NCI-H2107 (cell line): ENCODE measurements around the gene IGFBP7.
"Not testable (repeated sequence)": the region's sequence is repeated elsewhere in the genome, so short reads cannot be mapped to it uniquely, and the experiment has no call there.

Experiments used
- DNase-seq: peaks from one replicate; lab custom pipeline; 2025; lab: John Stamatoyannopoulos, UW

Gene IGFBP7

DNA sequence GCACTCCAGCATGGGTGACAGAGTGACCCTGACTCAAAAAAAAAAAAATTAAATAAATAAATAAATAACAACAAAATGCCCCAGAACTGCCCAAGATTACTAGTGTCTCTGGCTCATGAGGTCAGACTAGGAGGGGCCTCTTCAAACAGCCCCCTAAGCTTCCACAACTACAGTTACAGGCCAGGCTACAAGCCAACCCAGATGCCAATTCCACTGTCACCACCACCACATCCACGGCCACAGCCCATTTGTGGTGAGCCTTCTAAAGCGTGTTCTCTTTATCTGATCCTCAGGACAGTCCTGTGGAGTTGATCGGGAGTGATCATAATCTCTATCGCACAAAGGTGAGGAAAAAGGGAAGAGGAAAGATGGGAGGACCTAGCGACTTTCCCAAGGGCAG, 36.6 kb downstream of the IGFBP7 start:
- DNase-seq, result no peak

DNA sequence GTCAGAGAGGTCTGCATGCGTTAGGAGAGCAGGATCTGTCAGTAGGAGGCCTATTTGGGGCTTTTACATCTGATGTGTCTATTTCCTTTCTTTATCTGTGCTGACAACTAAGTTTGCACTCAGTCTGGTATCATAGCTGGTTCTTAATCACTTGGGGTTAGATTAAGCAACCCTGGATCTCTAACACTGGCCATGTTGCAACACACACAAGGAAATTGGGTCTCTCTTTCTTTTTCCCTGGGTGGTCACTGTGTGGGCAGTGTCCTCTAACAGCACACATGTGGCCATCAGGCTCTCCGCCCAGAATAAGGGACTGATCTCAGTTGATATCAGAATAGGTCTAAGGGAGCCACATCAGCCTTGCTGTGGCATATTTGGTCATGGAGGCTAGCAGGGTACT, 38.9 kb downstream of the IGFBP7 start:
- DNase-seq, result no peak

- DNase-seq, result no peak
Observed at GRCh38 chr4:57070461-57070860, 39.7 kb downstream of the IGFBP7 start.

DNA sequence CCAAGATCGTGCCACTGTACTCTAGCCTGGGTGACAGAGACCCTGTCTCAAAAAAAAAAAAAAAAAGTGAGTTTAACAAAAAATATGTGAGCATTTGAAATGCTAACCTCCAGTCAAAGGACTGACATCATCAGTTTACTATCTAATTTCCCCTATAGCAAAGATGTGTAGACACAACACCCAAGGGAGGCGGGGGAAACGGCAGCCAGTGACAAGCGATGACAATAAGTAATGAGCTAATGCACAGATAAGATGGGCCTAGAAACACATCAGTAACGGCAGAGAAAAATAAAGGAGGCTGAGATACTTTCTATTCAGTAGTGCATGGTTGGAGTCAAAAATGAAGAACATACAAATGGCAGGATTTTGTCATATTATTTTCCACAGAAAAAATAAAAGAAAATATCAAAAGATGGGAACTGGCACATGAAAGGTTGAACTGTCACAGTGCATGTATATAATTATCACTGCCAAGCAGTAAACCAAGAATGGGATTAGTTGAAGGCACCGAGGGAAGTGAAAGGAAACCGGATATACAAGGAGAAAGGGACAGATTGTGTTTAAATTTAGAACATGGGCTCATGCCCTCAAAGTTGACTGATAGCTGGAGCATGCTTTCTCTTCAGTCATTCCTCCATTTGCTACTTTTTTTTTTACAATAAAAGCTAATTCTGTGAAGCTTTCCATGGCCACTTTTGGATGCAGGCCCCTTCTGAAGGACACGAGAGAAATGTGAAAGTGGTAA, 41.8 kb downstream of the IGFBP7 start:
- DNase-seq, result no peak

- DNase-seq, result no peak
Observed at GRCh38 chr4:57065730-57066482, 44.3 kb downstream of the IGFBP7 start.

DNA sequence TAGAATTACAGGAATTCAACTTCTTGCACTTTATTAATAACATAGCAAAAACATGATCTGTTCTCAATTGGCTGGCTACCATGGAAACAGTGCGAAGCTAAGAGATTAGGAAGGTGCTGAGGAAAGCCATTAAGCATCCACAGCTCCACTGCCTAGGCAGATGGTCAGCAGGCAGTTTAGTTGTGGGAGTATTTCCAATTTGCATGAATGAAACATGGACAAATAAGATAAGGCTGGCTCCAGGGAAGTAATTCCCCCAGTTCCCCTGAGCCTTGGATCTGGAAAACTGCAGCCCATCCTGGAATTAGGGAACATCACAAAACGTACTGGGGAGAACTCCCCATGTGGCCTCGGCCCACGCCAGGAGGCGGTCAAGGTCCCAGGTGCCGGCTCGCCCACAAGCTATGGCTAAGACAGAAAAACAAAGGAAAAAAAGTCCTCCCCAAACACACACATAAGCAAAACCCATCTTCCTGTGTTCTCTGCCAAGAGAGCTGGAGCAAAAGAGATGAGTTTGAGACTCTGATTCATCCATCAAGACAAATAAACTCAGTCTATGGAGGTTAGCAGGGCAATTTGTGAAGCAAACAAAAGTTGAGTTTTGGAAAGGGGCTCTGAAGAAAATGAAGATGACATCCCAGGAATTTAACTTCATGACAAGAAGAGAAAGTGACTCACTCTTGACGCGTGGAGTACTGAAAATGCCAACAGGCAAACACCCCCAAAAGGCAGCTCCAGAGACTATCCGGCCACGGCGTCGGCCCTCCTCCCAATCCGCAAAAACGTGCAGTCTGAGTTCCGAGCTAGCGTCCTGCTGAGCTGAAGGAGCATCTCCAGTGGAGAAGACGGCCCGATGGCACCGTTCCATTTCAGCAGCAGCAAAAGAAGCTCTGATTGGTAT, 45.1 kb downstream of the IGFBP7 start:
- no peak for DNase-seq

GRCh38 chr4:57064120-57064519, 46.1 kb downstream of the IGFBP7 start:
- DNase-seq, result no peak

- DNase-seq, result no peak
Observed at GRCh38 chr4:57063518-57063917, 46.7 kb downstream of the IGFBP7 start.

DNA sequence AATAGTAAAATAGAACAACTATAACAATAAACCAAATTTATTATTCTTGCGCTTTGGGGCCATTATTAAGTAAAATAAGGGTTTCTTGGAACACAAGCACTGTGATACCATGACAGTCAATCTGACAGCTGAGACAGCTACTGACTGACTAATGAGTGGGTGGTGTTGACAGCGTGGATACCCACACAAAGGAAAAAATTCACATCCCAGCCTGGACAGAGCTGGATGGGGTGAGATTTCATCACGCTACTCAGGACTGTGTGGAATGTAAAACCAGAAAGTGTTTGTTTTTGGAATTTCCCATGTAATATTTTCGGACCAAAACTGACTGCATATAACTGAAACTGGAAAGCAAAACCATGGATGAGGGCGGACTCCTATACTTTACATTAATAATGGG, 48.8 kb downstream of the IGFBP7 start:
- DNase-seq, result no peak

- not testable (repeated sequence) for DNase-seq
Observed at GRCh38 chr4:57060717-57061067, 49.5 kb downstream of the IGFBP7 start.

DNA sequence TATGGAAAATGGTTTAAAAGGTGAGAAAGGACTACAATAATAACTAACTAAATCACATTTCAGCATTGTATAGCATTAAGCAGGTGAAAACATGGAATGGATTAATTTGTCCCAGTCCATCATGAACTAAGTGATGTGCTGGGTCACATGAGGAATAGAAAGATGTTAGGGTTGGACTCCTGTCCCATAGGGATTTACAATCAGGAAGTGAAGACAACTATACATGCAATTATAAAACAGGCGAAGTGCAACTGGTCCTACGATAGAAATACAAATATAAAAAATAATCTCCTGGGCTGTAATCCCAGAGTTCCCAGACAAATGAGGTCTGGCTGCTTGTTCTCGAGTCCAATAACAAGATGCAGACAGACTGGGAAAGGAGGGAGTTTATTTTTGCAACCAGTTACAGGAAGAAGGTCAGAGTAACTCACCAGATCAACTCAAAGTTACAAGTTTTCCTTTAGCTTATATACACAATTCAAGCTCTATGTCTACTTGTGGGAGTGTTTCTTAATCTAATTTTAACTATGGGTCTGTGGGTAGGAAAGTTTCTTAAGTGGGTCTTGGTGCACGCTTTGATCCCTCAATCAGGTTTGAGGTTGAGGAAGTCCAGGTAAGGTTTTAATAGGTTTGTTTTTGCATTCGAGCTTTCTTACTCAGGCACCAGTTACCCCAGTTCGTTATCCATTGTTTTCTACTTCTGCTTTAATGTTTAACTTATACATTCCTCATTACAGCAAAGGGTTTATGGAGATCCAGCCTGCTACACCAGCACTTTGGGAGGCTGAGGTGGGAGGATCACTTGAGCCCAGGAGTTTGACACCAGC, 50.1 kb downstream of the IGFBP7 start:
- DNase-seq, result no peak

GRCh38 chr4:57055886-57056285, 54.3 kb downstream of the IGFBP7 start:
- DNase-seq, result no peak

DNA sequence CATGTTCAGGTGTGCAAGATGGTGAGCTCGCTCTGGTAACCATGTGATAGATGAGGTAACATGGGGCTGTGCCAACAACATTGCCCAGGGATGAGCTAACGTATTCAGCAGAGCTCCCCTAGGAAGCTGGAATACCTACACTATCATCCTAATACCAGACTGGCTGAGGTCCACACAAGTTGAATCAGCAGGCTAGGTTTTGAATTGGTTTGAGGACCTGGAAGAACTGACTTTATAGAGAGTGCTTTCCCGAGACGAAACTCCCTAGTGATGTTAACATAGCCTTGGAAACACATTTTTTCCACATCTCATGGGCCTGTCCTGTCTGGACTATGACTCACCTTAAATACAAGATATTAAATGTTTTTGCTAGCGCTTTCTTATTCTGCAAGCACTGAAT, 56.7 kb downstream of the IGFBP7 start:
- no peak for DNase-seq

- DNase-seq, result no peak
Observed at GRCh38 chr4:57051524-57051923, 58.7 kb downstream of the IGFBP7 start.

DNA sequence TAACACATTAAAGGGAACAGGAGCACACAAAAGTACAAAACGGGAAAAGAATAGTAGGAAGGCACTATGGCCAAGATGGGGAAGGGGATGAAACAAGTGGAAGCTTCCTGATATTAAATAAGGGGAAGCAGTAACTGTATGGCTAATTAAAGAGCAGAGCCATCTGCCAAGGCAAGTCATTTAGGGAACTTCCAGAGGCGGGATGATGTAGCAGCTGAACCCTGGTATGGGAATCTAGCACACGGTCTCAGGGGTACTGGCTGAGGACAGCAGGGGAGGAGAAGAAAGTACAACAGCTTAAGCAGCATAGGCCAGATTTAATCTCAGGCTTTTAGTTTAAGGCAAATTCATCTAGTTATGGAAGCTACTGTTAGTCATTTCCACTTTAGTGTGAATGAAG, 59.1 kb downstream of the IGFBP7 start:
- DNase-seq, result no peak

DNA sequence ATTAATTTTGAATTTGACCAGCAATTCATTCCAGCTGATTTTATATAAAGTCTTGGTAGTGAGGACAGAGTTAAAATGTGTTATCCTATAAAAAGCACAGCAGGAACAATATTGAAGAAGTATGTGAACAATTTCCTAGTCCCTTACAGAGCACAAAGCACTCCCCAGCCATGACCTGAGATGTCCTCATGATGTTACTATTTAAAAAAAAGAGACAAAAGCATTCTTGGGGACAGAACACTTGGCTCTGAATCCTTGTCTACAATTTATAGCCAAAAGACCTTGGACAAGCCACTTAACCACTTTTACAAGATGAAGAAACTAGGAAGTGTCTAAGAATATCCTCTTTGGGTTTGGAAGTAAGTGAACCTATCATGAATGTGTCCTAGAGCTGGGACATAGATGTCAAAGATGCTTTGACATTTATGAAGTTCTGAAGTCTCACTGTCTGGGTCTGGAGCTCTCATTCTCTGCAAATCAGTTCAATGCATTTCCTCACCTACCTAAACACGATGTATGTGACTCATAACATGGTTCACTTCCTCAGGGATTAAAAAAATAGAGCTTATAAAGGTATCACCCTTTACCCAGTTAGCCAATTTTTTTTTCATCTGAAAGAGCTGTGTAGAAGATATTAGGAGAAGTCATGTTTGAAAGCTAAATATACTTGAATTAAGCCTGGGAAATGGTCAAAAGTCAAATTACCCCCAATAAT, 61.4 kb downstream of the IGFBP7 start:
- DNase-seq, result no peak

GRCh38 chr4:57047046-57047445, 63.1 kb downstream of the IGFBP7 start:
- DNase-seq, result not testable (repeated sequence)

DNA sequence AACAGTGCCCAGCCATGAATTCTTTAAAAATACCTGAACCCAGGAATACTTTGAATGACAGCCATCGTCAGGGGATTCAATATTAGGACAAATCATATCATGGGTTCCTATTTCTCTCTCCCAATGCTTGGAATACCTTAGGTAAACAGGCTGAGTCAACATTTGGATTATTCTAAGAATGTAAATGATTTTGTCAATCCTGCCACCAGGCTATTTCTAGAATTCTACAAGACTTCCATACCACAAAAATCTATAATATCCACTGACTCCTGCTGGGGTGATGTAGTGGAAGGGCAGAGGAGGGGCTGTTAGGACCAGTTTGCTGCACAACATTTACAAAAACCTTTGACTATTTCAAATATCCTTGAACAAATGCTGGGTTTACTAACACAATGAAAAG, 65.2 kb downstream of the IGFBP7 start:
- DNase-seq, result no peak

- DNase-seq, result no peak
Observed at GRCh38 chr4:57044279-57044678, 65.9 kb downstream of the IGFBP7 start.

DNA sequence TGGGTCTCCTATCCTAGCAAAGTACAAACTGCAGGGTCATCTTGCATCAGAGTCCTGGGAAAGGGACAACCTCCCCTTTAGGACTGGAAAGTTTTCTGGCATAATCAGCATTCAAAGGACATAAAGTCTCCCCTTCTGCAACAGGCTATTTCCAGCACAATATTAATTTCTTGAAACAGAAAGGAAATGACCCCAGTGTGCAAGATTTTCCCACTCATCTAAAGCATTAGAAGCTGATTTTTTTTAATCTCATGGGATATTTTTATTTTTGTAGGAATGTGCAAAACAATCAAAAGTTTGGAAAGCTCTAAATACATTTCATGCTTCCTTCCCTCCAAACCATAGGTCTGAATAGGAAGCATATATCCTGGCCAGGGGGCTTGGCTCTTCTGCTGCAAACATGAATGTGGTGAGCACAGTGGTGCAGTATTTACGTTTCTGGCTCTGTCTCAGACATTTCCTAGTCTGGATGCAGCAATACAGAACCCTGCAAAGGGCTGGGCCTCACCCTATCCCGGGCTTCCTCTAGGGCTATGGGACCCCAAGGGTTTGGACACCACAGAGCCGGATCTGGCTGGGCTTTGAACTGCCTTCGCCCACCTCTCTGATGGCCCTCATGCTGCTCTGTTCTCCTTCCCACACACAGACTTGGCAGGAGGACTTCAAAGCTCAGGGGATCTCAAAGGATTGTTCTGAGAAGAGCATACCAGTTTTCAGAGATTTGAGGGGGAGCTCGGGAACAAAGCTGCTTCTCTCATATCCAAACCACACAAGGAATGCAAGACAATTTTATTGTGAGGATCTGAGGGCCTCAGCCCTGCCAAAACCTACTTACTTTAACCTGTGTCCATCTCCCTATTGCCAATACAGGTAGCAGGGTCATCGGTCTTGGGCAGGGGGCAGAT, 66.6 kb downstream of the IGFBP7 start:
- DNase-seq, result no peak
